HepG2 (cell line): ENCODE measurements around the gene HBS1L. TPM values are rescaled to one million over a fixed set of nuclear protein-coding genes. Genes with fewer than 3 reads are reported as not detected.

Experiments used
- BCL3 ChIP-seq: sonication (generic); formaldehyde crosslinking; IDR thresholded peaks from 2 replicates; pipeline ENCODE4 v1.5.1; 2020; ENCODE audit warnings: mild to moderate bottlenecking, missing genetic modification reagents, moderate library complexity
- CERS6 ChIP-seq: sonication (generic); formaldehyde crosslinking; IDR thresholded peaks from 2 replicates; pipeline ENCODE4 v1.5.0; 2020; ENCODE audit warnings: missing genetic modification reagents
- CREB3 ChIP-seq: sonication (generic); formaldehyde crosslinking; IDR thresholded peaks from 2 replicates; pipeline ENCODE4 v1.5.0; 2020; ENCODE audit warnings: missing genetic modification reagents
- ELK4 ChIP-seq: sonication (generic); formaldehyde crosslinking; IDR thresholded peaks from 2 replicates; pipeline ENCODE4 v1.9.0; 2021; ENCODE audit warnings: missing genetic modification reagents, borderline replicate concordance
- FOXA3 ChIP-seq: IDR thresholded peaks from 2 replicates; pipeline ENCODE4 v1.6.1; 2016; ENCODE audit warnings: missing genetic modification reagents, missing compliant biosample characterization
- GATA4 ChIP-seq: sonication (generic); IDR thresholded peaks from 2 replicates; pipeline ENCODE4 v1.6.1; 2016; ENCODE audit warnings: antibody characterized with exemption, low read depth, borderline replicate concordance
- SCMH1 ChIP-seq: sonication (generic); formaldehyde crosslinking; IDR thresholded peaks from 2 replicates; pipeline ENCODE4 v1.9.0; 2021; ENCODE audit warnings: missing genetic modification reagents, mild to moderate bottlenecking, borderline replicate concordance
- SOX5 ChIP-seq: IDR thresholded peaks from 2 replicates; pipeline ENCODE4 v1.6.1; 2016; ENCODE audit warnings: borderline replicate concordance
- SRSF4 ChIP-seq: fragments of 200-400 bp; formaldehyde crosslinking; IDR thresholded peaks from one replicate; pipeline ENCODE4 v1.6.1; 2018; ENCODE audit warnings: mild to moderate bottlenecking, low read depth, low read length, moderate library complexity; ENCODE audit not compliant: poor library complexity, severe bottlenecking
- TIGD3 ChIP-seq: sonication (generic); formaldehyde crosslinking; IDR thresholded peaks from 2 replicates; pipeline ENCODE4 v1.5.1; 2020; ENCODE audit warnings: mild to moderate bottlenecking, missing genetic modification reagents, borderline replicate concordance
- ZBTB39 ChIP-seq: sonication (generic); formaldehyde crosslinking; IDR thresholded peaks from 2 replicates; pipeline ENCODE4 v1.5.0; 2020; ENCODE audit warnings: missing genetic modification reagents
- ZFY ChIP-seq: sonication (generic); formaldehyde crosslinking; IDR thresholded peaks from 2 replicates; pipeline ENCODE4 v1.4.0; 2020; ENCODE audit warnings: missing genetic modification reagents
- ZNF383 ChIP-seq: sonication (generic); formaldehyde crosslinking; IDR thresholded peaks from 2 replicates; pipeline ENCODE4 v1.4.0; 2020; ENCODE audit warnings: missing genetic modification reagents, mild to moderate bottlenecking, borderline replicate concordance
- ZNF512B ChIP-seq: sonication (generic); formaldehyde crosslinking; IDR thresholded peaks from 2 replicates; pipeline ENCODE4 v1.5.1; 2020; ENCODE audit warnings: missing genetic modification reagents, mild to moderate bottlenecking, borderline replicate concordance
- ZNF543 ChIP-seq: sonication (generic); formaldehyde crosslinking; IDR thresholded peaks from 2 replicates; pipeline ENCODE4 v1.4.0; 2020; ENCODE audit warnings: mild to moderate bottlenecking, missing genetic modification reagents
- polyA plus RNA-seq, 8 experiments: library from polyadenylated mRNA; depleted of rRNA in 3 of 8; stranded (reverse) in 7 of 8; unstranded in 1 of 8; fragments of >200 nt; fragmentation: Illumina TruSeq in 4 of 8; extraction: Trizol in 4 of 8; gene quantifications; 2 replicates each; pipeline versions ENCODE4 v1.2.1 to v1.2.3, GENCODE V29; 2011 to 2016; ENCODE audit warnings: low read depth in 4 of 8, missing spikeins in 1 of 8, mixed read lengths in 1 of 8; ENCODE audit not compliant: insufficient read depth in 1 of 8
- total RNA-seq, 5 experiments: library from RNA; depleted of rRNA; stranded (reverse); fragments of >200 nt; fragmentation: Illumina TruSeq; extraction: Trizol; gene quantifications; 2 replicates each; pipeline ENCODE4 v1.2.3, GENCODE V29; 2016; ENCODE audit warnings: low read depth in 1 of 5

Gene HBS1L
- total and polyA plus RNA-seq, 2 of the 13 experiments (the other 11 are each of a cell fraction or from before 2014, with no cell fraction given), result 44.1 to 138 TPM

GRCh38 chr6:135054569-135055498 lies at the start of gene HBS1L (continued):
- TF ChIP-seq CREB3 (CRISPR knock-in tag) (0 out of 2 replicates have a peak, but pooled peaks have one; percentile 46), ZNF383 (peak; percentile 89; the same call in 1 of the 2 replicates), ZBTB39 (CRISPR knock-in tag) (no peak), BCL3 (peak; percentile 83; the same call in 1 of the 2 replicates), CERS6 (CRISPR knock-in tag) (0 out of 2 replicates have a peak, but pooled peaks have one; percentile 58), ZNF543 (peak; percentile 53; the same call in 1 of the 2 replicates), ZFY (peak; percentile 96), TIGD3 (no peak), SCMH1 (CRISPR knock-in tag) (no peak), FOXA3 (CRISPR knock-in tag) (peak; percentile 56; the same call in 1 of the 2 replicates), SOX5 (CRISPR knock-in tag) (peak; percentile 15; the same call in 1 of the 2 replicates), GATA4 (peak; percentile 91; the same call in 1 of the 2 replicates), ELK4 (CRISPR knock-in tag) (no peak), ZNF512B (no peak), SRSF4 (no peak)
